Keratinocyte (primary cell): ENCODE results near the gene RITA1. TPM values are rescaled to one million over a fixed set of nuclear protein-coding genes. Genes with fewer than 3 reads are reported as not detected.

Source experiments
- DNase-seq: peaks from one replicate; pipeline ENCODE4 v3.0.0-alpha.2; 2011; ENCODE audit warnings: low read depth, missing footprints, low spot score
- FAIRE-seq: peaks from 2 replicates; lab custom pipeline; 2011; peaks lifted over from hg19 to GRCh38; lab: Jason Lieb, UNC
- H2AFZ ChIP-seq: 2 replicates; pipeline ENCODE4 v1.6.0; 2012; ENCODE audit warnings: low read length, control low read depth, inconsistent platforms; ENCODE audit not compliant: control insufficient read depth
- H3K27ac ChIP-seq: 2 replicates; pipeline ENCODE4 v1.5.1; 2011; ENCODE audit warnings: low read length; ENCODE audit not compliant: control insufficient read depth, insufficient read depth
- H3K27me3 ChIP-seq: 3 replicates; pipeline ENCODE4 v1.6.0; 2011; ENCODE audit warnings: low read length; ENCODE audit not compliant: control insufficient read depth, insufficient read depth; ENCODE audit errors: extremely low read depth
- H3K36me3 ChIP-seq, 2 experiments: 2 replicates in 1 of 2; 3 replicates in 1 of 2; pipeline ENCODE4 v1.5.1; 2011; ENCODE audit warnings: low read length in 2 of 2, mild to moderate bottlenecking in 1 of 2; ENCODE audit not compliant: control insufficient read depth in 2 of 2, insufficient read depth in 2 of 2; ENCODE audit errors: extremely low read depth in 1 of 2
- H3K4me1 ChIP-seq: 3 replicates; pipeline ENCODE4 v1.5.1; 2011; ENCODE audit warnings: low read length; ENCODE audit not compliant: control insufficient read depth, insufficient read depth; ENCODE audit errors: extremely low read depth
- H3K4me2 ChIP-seq: 3 replicates; pipeline ENCODE4 v1.6.0; 2011; ENCODE audit warnings: low read depth, low read length; ENCODE audit not compliant: control insufficient read depth, insufficient read depth; ENCODE audit errors: extremely low read depth
- H3K4me3 ChIP-seq, 3 experiments: fragments of 200-600 bp in 1 of 3; sonication (generic) in 1 of 3; 2 replicates in 2 of 3; 3 replicates in 1 of 3; pipeline ENCODE4 v1.5.1; 2011 to 2016; ENCODE audit warnings: low read length in 3 of 3, mild to moderate bottlenecking in 3 of 3, control low read depth in 2 of 3, inconsistent platforms in 1 of 3, low read depth in 1 of 3, mixed read lengths in 1 of 3, mixed run types in 1 of 3, moderate library complexity in 1 of 3; ENCODE audit not compliant: control insufficient read depth in 2 of 3, insufficient read depth in 2 of 3; ENCODE audit errors: extremely low read depth in 1 of 3
- H3K79me2 ChIP-seq: 2 replicates; pipeline ENCODE4 v1.6.0; 2012; ENCODE audit warnings: low read length; ENCODE audit not compliant: control insufficient read depth, insufficient read depth
- H3K9ac ChIP-seq: 3 replicates; pipeline ENCODE4 v1.6.0; 2011; ENCODE audit warnings: low read length; ENCODE audit not compliant: control insufficient read depth, insufficient read depth; ENCODE audit errors: extremely low read depth
- H3K9me1 ChIP-seq: 3 replicates; pipeline ENCODE4 v1.6.0; 2011; ENCODE audit warnings: low read length; ENCODE audit not compliant: control insufficient read depth, insufficient read depth; ENCODE audit errors: extremely low read depth
- H3K9me3 ChIP-seq: 2 replicates; pipeline ENCODE4 v1.5.1; 2012; ENCODE audit warnings: low read depth, low read length; ENCODE audit not compliant: control insufficient read depth
- H4K20me1 ChIP-seq: 3 replicates; pipeline ENCODE4 v1.6.0; 2011; ENCODE audit warnings: low read length; ENCODE audit not compliant: control insufficient read depth, insufficient read depth; ENCODE audit errors: extremely low read depth
- CTCF ChIP-seq, 3 experiments: IDR thresholded peaks in 1 of 3; conservative IDR thresholded peaks in 1 of 3; optimal IDR thresholded peaks in 1 of 3; 2 replicates in 2 of 3; 3 replicates in 1 of 3; pipeline versions ENCODE3 to v1.5.1; 2011; ENCODE audit warnings: low read length in 3 of 3, mild to moderate bottlenecking in 3 of 3, moderate library complexity in 2 of 3, control low read depth in 1 of 3, inconsistent platforms in 1 of 3; ENCODE audit not compliant: insufficient read depth in 2 of 3; ENCODE audit errors: extremely low read depth in 1 of 3
- EZH2 ChIP-seq: IDR thresholded peaks from one replicate; pipeline ENCODE4 v1.6.1; 2012; ENCODE audit warnings: inconsistent platforms, mild to moderate bottlenecking, low read length, moderate library complexity
- dilution Hi-C: fragments of 300-500 bp; cut with MboI; formaldehyde crosslinking; loops from one replicate; pipeline ENCODE4 v1.7.0; 2020; ENCODE audit warnings: low sequenced_read_pairs; ENCODE audit not compliant: extremely low pct_ligation_motif_present
- polyA plus RNA-seq, 5 experiments: library from polyadenylated mRNA; depleted of rRNA in 3 of 5; stranded (reverse) in 3 of 5; stranded (forward) in 1 of 5; unstranded in 1 of 5; fragments of >200 nt; gene quantifications; 1 replicate in 1 of 5; 2 replicates in 3 of 5; 3 replicates in 1 of 5; pipeline versions ENCODE4 v1.2.1 to v1.2.3, GENCODE V29; 2011 to 2012; ENCODE audit warnings: missing spikeins in 2 of 5, low read depth in 1 of 5, low replicate concordance in 1 of 5

The RITA1 gene
- polyA plus RNA-seq, 1 donor (not counting 4 experiments of a cell fraction or from before 2014, with no cell fraction given), result 11.8 TPM

DNA sequence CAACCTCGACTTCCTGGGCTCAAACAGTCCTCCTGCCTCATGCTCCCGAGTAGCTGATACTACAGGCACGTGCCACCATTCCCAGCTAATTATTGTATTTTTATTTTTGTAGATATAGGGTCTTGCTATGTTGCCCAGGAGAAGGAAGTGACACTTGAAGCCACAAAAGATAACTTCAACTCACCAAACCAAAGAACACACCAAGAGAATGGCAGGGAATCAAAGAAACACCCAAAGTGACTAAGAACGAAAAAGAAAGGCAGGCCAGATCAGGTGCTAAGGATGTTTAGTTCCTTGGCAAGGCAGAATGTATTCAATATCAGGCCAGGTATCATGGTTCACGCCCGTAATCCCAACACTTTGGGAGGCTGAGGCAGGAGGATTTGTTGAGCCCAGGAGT lies 25.6 kb downstream of the RITA1 start:
- Histone ChIP-seq H3K36me3 (no peaks in the 10 kb centered on the region), H3K4me2 (no peak overlapping the region), H3K9me3 (no peaks in the 10 kb centered on the region), H3K4me3 (no peak overlapping the region), H3K79me2 (no peaks in the 10 kb centered on the region), H3K27me3 (no peaks in the 10 kb centered on the region), H3K27ac (no peak overlapping the region), H3K4me1 (peaks cover 6% of the 10 kb centered on the region), H2AFZ (no peak overlapping the region), H3K9ac (no peak overlapping the region), H4K20me1 (no peaks in the 10 kb centered on the region), H3K9me1 (no peaks in the 10 kb centered on the region)
- dilution Hi-C loops, result no loop called here
- no peak for FAIRE-seq
- no peak for DNase-seq
- TF ChIP-seq CTCF (optimal IDR thresholded peaks at IDR 0.05 in 1 of 3, IDR thresholded peaks at IDR 0.05 in 1 of 3, conservative IDR thresholded peaks at IDR 0.05 in 1 of 3; ENCODE audit: extremely low read depth in 1 of 3, insufficient read depth in 2 of 3, low read length in 3 of 3) (no peak), EZH2 (no peak)

DNA sequence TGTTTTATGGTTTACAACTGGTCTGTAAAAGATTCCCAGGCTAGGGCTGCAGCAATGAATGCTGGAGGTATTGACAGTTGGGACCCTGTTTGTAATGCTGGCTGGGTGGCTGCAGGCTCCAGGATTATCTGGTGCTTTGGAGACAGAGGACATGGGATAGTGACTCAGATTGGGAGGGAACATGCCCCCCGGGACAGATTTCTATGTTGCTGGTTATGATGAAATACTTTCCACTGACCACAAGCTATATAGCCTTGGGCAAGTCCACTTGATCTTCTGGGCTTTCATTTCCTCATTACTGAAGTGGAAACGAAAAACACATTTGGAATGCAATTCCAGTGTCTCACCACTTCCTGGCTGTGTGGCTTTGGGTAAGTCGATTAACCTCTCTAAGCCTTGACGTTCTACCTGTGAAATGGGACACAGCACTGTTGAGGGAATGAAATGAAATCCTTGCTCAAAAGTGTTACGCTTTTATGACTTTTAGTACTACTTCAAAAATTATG lies 29.4 kb downstream of the RITA1 start:
- Histone ChIP-seq H3K4me2 (no peak overlapping the region), H3K27ac (no peak overlapping the region), H3K36me3 (no peaks in the 10 kb centered on the region), H3K4me1 (peaks cover 6% of the 10 kb centered on the region), H3K4me3 (no peak overlapping the region), H3K27me3 (no peaks in the 10 kb centered on the region), H4K20me1 (no peaks in the 10 kb centered on the region), H3K9ac (no peak overlapping the region), H3K79me2 (no peaks in the 10 kb centered on the region), H3K9me3 (no peaks in the 10 kb centered on the region), H3K9me1 (no peaks in the 10 kb centered on the region), H2AFZ (no peak overlapping the region)
- FAIRE-seq, result peak; percentile 9
- TF ChIP-seq EZH2 (no peak), CTCF (optimal IDR thresholded peaks at IDR 0.05 in 1 of 3, IDR thresholded peaks at IDR 0.05 in 1 of 3, conservative IDR thresholded peaks at IDR 0.05 in 1 of 3; ENCODE audit: extremely low read depth in 1 of 3, insufficient read depth in 2 of 3, low read length in 3 of 3) (no peak)
- DNase-seq, result peak; percentile 71
- dilution Hi-C loops, result no loop called here
